ENCODE data around the gene CCDC33.

Gene CCDC33

DNA sequence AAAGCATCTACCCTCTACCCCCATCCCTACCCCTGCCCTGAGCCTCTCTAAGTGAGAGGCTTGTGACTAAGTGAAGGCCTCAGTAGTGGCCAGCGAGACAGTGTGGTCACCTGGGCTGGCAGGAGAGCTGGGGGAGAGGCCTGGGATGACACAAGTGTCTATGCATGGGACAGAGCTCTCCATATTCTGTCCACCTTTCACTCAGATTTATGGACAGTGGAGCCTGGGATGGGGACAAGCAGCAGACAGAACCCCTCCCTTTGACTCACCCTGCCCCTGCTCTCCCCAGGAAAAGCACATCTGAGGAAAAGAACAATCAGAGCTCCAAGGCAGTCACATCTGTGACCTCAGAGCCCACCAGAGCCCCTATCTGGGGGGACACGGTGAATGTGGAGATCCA, 26.0 kb downstream of the CCDC33 start:
- Histone ChIP-seq H3K9me3 (ENCODE audit: insufficient read depth, low read length) (no peaks in the 10 kb centered on the region), H2AFZ (ENCODE audit: low read depth, low read length) (no peak overlapping the region), H3K4me1 (ENCODE audit: low read length) (no peaks in the 10 kb centered on the region), H3K4me3 (ENCODE audit: low read length) (no peak overlapping the region), H4K20me1 (ENCODE audit: insufficient read depth, low read length) (peaks cover 8% of the 10 kb centered on the region), H3K27me3 (ENCODE audit: low read depth, low read length) (peaks cover 69% of the 10 kb centered on the region), H3K9ac (ENCODE audit: low read length) (no peak overlapping the region), H3K4me2 (ENCODE audit: low read length) (no peak overlapping the region), H3K79me2 (ENCODE audit: low read length) (no peaks in the 10 kb centered on the region), H3K27ac (ENCODE audit: low read length) (no peak overlapping the region), H3K36me3 (replicated peaks; ENCODE audit: low read depth, low read length) (no peaks in the 10 kb centered on the region)
- no peak for TF ChIP-seq EZH2phosphoT487 (IDR thresholded peaks at IDR 0.05; ENCODE audit: low read depth)
- TF ChIP-seq, protein P1, sequence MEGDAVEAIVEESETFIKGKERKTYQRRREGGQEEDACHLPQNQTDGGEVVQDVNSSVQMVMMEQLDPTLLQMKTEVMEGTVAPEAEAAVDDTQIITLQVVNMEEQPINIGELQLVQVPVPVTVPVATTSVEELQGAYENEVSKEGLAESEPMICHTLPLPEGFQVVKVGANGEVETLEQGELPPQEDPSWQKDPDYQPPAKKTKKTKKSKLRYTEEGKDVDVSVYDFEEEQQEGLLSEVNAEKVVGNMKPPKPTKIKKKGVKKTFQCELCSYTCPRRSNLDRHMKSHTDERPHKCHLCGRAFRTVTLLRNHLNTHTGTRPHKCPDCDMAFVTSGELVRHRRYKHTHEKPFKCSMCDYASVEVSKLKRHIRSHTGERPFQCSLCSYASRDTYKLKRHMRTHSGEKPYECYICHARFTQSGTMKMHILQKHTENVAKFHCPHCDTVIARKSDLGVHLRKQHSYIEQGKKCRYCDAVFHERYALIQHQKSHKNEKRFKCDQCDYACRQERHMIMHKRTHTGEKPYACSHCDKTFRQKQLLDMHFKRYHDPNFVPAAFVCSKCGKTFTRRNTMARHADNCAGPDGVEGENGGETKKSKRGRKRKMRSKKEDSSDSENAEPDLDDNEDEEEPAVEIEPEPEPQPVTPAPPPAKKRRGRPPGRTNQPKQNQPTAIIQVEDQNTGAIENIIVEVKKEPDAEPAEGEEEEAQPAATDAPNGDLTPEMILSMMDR (IDR thresholded peaks at IDR 0.05; ENCODE audit: low read depth, low read length), result no peak

DNA sequence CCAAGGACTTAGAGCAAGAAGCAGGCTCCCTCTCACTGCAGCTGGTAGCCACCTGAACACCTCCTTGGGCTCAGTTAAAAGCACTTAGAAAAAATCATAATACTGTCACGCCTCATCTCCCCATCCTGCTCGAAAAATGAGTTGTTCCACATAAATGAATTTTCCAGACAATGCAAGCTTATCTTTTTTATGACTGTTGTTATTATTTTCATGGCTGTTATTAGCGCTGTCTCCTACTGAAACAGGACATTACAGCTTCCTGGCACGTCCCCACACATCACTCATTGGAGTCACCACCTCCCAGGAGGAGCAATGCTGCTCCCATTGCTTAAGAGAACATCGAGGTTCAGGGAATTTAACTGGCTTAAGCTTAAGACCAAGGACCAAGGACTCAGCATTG, 26.5 kb downstream of the CCDC33 start:
- Histone ChIP-seq H3K79me2 (ENCODE audit: low read length) (no peaks in the 10 kb centered on the region), H3K4me3 (ENCODE audit: low read length) (no peak overlapping the region), H3K4me1 (ENCODE audit: low read length) (no peaks in the 10 kb centered on the region), H3K27ac (ENCODE audit: low read length) (no peak overlapping the region), H3K4me2 (ENCODE audit: low read length) (no peak overlapping the region), H3K27me3 (ENCODE audit: low read depth, low read length) (peaks cover 67% of the 10 kb centered on the region), H3K36me3 (replicated peaks; ENCODE audit: low read depth, low read length) (no peaks in the 10 kb centered on the region), H2AFZ (ENCODE audit: low read depth, low read length) (no peak overlapping the region), H4K20me1 (ENCODE audit: insufficient read depth, low read length) (peaks cover 8% of the 10 kb centered on the region), H3K9me3 (ENCODE audit: insufficient read depth, low read length) (no peaks in the 10 kb centered on the region), H3K9ac (ENCODE audit: low read length) (no peak overlapping the region)
- no peak for TF ChIP-seq EZH2phosphoT487 (IDR thresholded peaks at IDR 0.05; ENCODE audit: low read depth)
- TF ChIP-seq, protein P1 (IDR thresholded peaks at IDR 0.05; ENCODE audit: low read depth, low read length), result no peak

DNA sequence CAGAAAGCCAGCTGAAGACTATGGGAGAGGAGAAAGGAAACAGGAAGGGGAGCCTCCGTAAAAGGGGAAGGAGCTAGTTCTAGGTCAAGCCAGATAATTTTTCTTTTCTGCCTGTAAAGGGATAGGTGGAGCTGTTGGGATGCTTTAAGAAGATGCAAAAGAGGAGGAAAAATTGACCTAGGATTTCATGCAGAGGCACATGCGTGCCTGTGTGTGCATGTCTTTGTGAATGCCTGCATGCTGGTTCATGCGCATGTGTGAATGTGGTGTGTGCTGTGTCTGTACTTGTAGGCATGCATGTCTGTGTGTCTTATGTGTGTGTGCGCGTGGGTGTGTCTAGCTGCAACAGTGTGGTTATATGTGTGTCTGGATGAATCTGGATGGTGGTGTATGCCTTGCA, 27.3 kb downstream of the CCDC33 start:
- Histone ChIP-seq H3K4me2 (ENCODE audit: low read length) (no peak overlapping the region), H3K79me2 (ENCODE audit: low read length) (no peaks in the 10 kb centered on the region), H4K20me1 (ENCODE audit: insufficient read depth, low read length) (peaks cover 8% of the 10 kb centered on the region), H3K9me3 (ENCODE audit: insufficient read depth, low read length) (no peaks in the 10 kb centered on the region), H3K36me3 (replicated peaks; ENCODE audit: low read depth, low read length) (no peaks in the 10 kb centered on the region), H3K4me3 (ENCODE audit: low read length) (no peak overlapping the region), H3K4me1 (ENCODE audit: low read length) (no peaks in the 10 kb centered on the region), H2AFZ (ENCODE audit: low read depth, low read length) (no peak overlapping the region), H3K27me3 (ENCODE audit: low read depth, low read length) (peaks cover 62% of the 10 kb centered on the region), H3K9ac (ENCODE audit: low read length) (no peak overlapping the region), H3K27ac (ENCODE audit: low read length) (no peak overlapping the region)
- no peak for TF ChIP-seq EZH2phosphoT487 (IDR thresholded peaks at IDR 0.05; ENCODE audit: low read depth)
- TF ChIP-seq, protein P1 (IDR thresholded peaks at IDR 0.05; ENCODE audit: low read depth, low read length), result no peak

DNA sequence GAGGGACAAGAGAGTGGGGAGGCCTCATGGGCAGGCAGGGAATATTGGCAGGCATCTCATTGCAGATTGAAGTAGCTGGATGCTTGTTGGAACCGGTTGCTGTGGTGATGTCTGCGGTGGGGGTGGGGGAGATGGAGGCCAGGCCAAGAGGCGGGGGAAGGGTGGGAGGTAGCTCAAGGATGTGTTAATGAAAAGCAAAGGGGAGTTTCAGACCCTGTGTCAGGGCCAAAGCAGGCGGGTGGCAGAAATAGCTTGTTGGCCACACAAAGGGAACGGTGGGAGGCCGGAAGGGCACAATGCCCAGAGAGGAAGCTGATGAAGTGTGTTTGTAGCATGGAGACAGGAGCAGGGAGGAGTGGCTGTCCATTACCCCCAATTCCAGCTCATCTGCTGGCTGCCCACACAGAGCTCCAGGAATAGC, 28.0 kb downstream of the CCDC33 start:
- Histone ChIP-seq H3K36me3 (replicated peaks; ENCODE audit: low read depth, low read length) (no peaks in the 10 kb centered on the region), H3K27me3 (ENCODE audit: low read depth, low read length) (peaks cover 62% of the 10 kb centered on the region), H3K4me3 (ENCODE audit: low read length) (no peak overlapping the region), H3K9ac (ENCODE audit: low read length) (no peak overlapping the region), H4K20me1 (ENCODE audit: insufficient read depth, low read length) (peaks cover 12% of the 10 kb centered on the region), H3K79me2 (ENCODE audit: low read length) (no peaks in the 10 kb centered on the region), H3K4me2 (ENCODE audit: low read length) (no peak overlapping the region), H2AFZ (ENCODE audit: low read depth, low read length) (no peak overlapping the region), H3K9me3 (ENCODE audit: insufficient read depth, low read length) (no peaks in the 10 kb centered on the region), H3K27ac (ENCODE audit: low read length) (no peak overlapping the region), H3K4me1 (ENCODE audit: low read length) (no peaks in the 10 kb centered on the region)
- TF ChIP-seq EZH2phosphoT487 (IDR thresholded peaks at IDR 0.05; ENCODE audit: low read depth), result no peak
- TF ChIP-seq, protein P1 (IDR thresholded peaks at IDR 0.05; ENCODE audit: low read depth, low read length), result no peak

Data from OCI-LY3 (cell line).